AG20443 (cell line): ENCODE data around the gene SPINK5.
A peak's percentile ranks its signal among the peaks of the same experiment; 100 is the strongest.

Experiments used
- DNase-seq: peaks from one replicate; pipeline ENCODE4 v3.0.0; 2012; ENCODE audit warnings: low spot score, mixed read lengths

SPINK5 gene

GRCh38 chr5:148091991-148092964 lies 28.5 kb downstream of the SPINK5 start:
- DNase-seq = no peak

- no peak for DNase-seq
Observed at GRCh38 chr5:148094336-148094735, 30.6 kb downstream of the SPINK5 start.

- DNase-seq = no peak
Observed at GRCh38 chr5:148104226-148104625, 40.4 kb downstream of the SPINK5 start.

GRCh38 chr5:148107608-148108007 lies 43.8 kb downstream of the SPINK5 start:
- no peak for DNase-seq

GRCh38 chr5:148113243-148113642 lies 49.5 kb downstream of the SPINK5 start:
- no peak for DNase-seq

GRCh38 chr5:148120317-148120716 lies 56.5 kb downstream of the SPINK5 start:
- no peak for DNase-seq

GRCh38 chr5:148125641-148126040 lies 61.9 kb downstream of the SPINK5 start:
- peak; percentile 13 for DNase-seq

- DNase-seq = no peak
Observed at GRCh38 chr5:148135091-148136048, 71.6 kb downstream of the SPINK5 start.

- no peak for DNase-seq
Observed at GRCh38 chr5:148140846-148141245, 77.1 kb downstream of the SPINK5 start.

GRCh38 chr5:148141645-148142044 lies 77.9 kb downstream of the SPINK5 start:
- DNase-seq = no peak

- no peak for DNase-seq
Observed at GRCh38 chr5:148145916-148146315, 82.1 kb downstream of the SPINK5 start.

GRCh38 chr5:148146487-148146886 lies 82.7 kb downstream of the SPINK5 start:
- no peak for DNase-seq

- no peak for DNase-seq
Observed at GRCh38 chr5:148147415-148147814, 83.6 kb downstream of the SPINK5 start.

GRCh38 chr5:148151872-148152271 lies 88.1 kb downstream of the SPINK5 start:
- no peak for DNase-seq

- no peak for DNase-seq
Observed at GRCh38 chr5:148152781-148153180, 89.0 kb downstream of the SPINK5 start.

- no peak for DNase-seq
Observed at GRCh38 chr5:148156609-148157008, 92.8 kb downstream of the SPINK5 start.

GRCh38 chr5:148162038-148162437 lies 98.3 kb downstream of the SPINK5 start:
- no peak for DNase-seq

GRCh38 chr5:148163345-148163744 lies 99.6 kb downstream of the SPINK5 start:
- no peak for DNase-seq

GRCh38 chr5:148166550-148167283 lies 102.9 kb downstream of the SPINK5 start:
- DNase-seq = no peak

GRCh38 chr5:148168246-148168645 lies 104.5 kb downstream of the SPINK5 start, which contains the start of gene SPINK14:
Gene SPINK14 (plus strand): TSS chr5:148168546. CDS start chr5:148169733, 1,187 bp downstream.
- no peak for DNase-seq

- DNase-seq = no peak
Observed at GRCh38 chr5:148172377-148172776, 108.6 kb downstream of the SPINK5 start.

GRCh38 chr5:148176480-148176879 lies 112.7 kb downstream of the SPINK5 start:
- DNase-seq = no peak
